Activated T-cell treated with anti-CD3 and anti-CD28 coated beads, Interleukin-2, amount 50 U/mL, for 48 hours (primary cell): ENCODE results near the gene FGD6.
"Not testable (repeated sequence)": the region's sequence is repeated elsewhere in the genome, so short reads cannot be mapped to it uniquely, and the experiment has no call there.

Experiments used
- DNase-seq, 2 experiments: peaks; one replicate each; pipeline ENCODE4 v3.0.0-alpha.2; 2020

FGD6 gene

GRCh38 chr12:95118138-95118787 is 99.0 kb downstream of the FGD6 start:
- DNase-seq, result no peak

- peak; percentile 38 to 46 for DNase-seq
Observed at GRCh38 chr12:95117178-95117599, 100.1 kb downstream of the FGD6 start.

- DNase-seq, result no peak
Observed at GRCh38 chr12:95116773-95117172, 100.5 kb downstream of the FGD6 start.

- DNase-seq, result no peak
Observed at GRCh38 chr12:95116341-95116740, 100.9 kb downstream of the FGD6 start.

- DNase-seq, result no peak
Observed at GRCh38 chr12:95115641-95116040, 101.6 kb downstream of the FGD6 start.

GRCh38 chr12:95114766-95115405 is 102.4 kb downstream of the FGD6 start:
- DNase-seq, result no peak

- no peak for DNase-seq
Observed at GRCh38 chr12:95107362-95107761, 109.9 kb downstream of the FGD6 start.

GRCh38 chr12:95105540-95105939 is 111.7 kb downstream of the FGD6 start:
- no peak for DNase-seq

GRCh38 chr12:95104919-95105452 is 112.3 kb downstream of the FGD6 start:
- no peak for DNase-seq

- peak in 1 of 2 experiments; percentile 40 for DNase-seq
Observed at GRCh38 chr12:95102916-95103671, 114.2 kb downstream of the FGD6 start.

- not testable (repeated sequence) for DNase-seq
Observed at GRCh38 chr12:95101957-95102356, 115.3 kb downstream of the FGD6 start.

GRCh38 chr12:95100264-95101190 is 116.7 kb downstream of the FGD6 start:
- no peak for DNase-seq

GRCh38 chr12:95099270-95099790 is 117.9 kb downstream of the FGD6 start:
- DNase-seq, result no peak

GRCh38 chr12:95096852-95097251 is 120.4 kb downstream of the FGD6 start:
- no peak for DNase-seq

- DNase-seq, result no peak
Observed at GRCh38 chr12:95096378-95096777, 120.9 kb downstream of the FGD6 start.

- not testable (repeated sequence) for DNase-seq
Observed at GRCh38 chr12:95095866-95096265, 121.4 kb downstream of the FGD6 start.

GRCh38 chr12:95089462-95089861 is 127.8 kb downstream of the FGD6 start:
- no peak for DNase-seq

GRCh38 chr12:95088379-95088778 is 128.9 kb downstream of the FGD6 start:
- DNase-seq, result no peak

GRCh38 chr12:95085612-95086011 is 131.7 kb downstream of the FGD6 start:
- no peak for DNase-seq

- DNase-seq, result no peak
Observed at GRCh38 chr12:95083938-95084337, 133.3 kb downstream of the FGD6 start.

- DNase-seq, result no peak
Observed at GRCh38 chr12:95083471-95083870, 133.8 kb downstream of the FGD6 start.

GRCh38 chr12:95077341-95077740 is 139.9 kb downstream of the FGD6 start:
- DNase-seq, result no peak
